ENCODE results near the gene OR4M1. TPM values are rescaled to one million over a fixed set of nuclear protein-coding genes. Genes with fewer than 3 reads are reported as not detected.

The OR4M1 gene
- total and polyA plus RNA-seq, 10 of the 15 experiments (the other 5 are each of a cell fraction or from before 2014, with no cell fraction given) = not detected

DNA sequence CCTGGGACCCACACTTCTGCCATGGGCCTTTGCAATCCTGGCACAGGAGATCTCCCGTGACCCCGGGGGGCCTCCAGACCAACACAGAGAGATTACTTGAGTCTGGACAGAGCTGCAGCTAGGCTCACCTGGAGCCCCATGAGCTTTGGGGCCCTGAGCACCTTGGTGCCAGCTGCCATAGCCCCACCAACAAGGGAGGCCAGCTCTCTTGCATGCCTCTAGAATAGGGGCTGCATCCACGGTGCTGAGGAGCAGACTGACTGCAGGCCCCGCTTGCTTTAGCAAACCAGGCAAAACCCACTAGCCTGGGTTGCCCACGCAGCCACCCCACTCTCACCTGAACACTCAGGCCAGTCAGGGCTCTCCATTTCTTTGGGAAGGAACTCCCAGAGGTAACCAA is 26.6 kb downstream of the OR4M1 start:
- no TSS peak for BruUV-seq (replicated peaks)
- CTCF ChIA-PET = no interaction called here
- TF ChIP-seq ZNF24 (IDR thresholded peaks at IDR 0.05) (no peak), TCF7 (IDR thresholded peaks at IDR 0.05; ENCODE audit: borderline replicate concordance) (no peak), EP300 (IDR thresholded peaks at IDR 0.05; ENCODE audit: borderline replicate concordance in 1 of 2, control insufficient read depth in 1 of 2, low read depth in 2 of 2, low read length in 2 of 2) (no peak), MYB (IDR thresholded peaks at IDR 0.05; ENCODE audit: borderline replicate concordance, low read depth, low read length) (no peak), ETV6 (conservative IDR thresholded peaks at IDR 0.05 in 1 of 2, IDR thresholded peaks at IDR 0.05 in 1 of 2; ENCODE audit: borderline replicate concordance in 1 of 2, low read depth in 1 of 2) (no peak), ZNF217 (IDR thresholded peaks at IDR 0.05) (no peak), SPI1 (IDR thresholded peaks at IDR 0.05; ENCODE audit: borderline replicate concordance, insufficient read depth, low read depth, low read length) (no peak), SMC3 (IDR thresholded peaks at IDR 0.05; ENCODE audit: borderline replicate concordance, low read length) (no peak), IRF4 (IDR thresholded peaks at IDR 0.05; ENCODE audit: low read depth, low read length) (no peak), NFYA (IDR thresholded peaks at IDR 0.05; ENCODE audit: borderline replicate concordance, low read depth, low read length) (no peak), GATAD2B (conservative IDR thresholded peaks at IDR 0.05; ENCODE audit: low read depth) (no peak), BCL11A (IDR thresholded peaks at IDR 0.05; ENCODE audit: low read depth, low read length) (no peak), CBFB (IDR thresholded peaks at IDR 0.05; ENCODE audit: low read depth) (no peak)
- TF ChIP-seq, protein P1, sequence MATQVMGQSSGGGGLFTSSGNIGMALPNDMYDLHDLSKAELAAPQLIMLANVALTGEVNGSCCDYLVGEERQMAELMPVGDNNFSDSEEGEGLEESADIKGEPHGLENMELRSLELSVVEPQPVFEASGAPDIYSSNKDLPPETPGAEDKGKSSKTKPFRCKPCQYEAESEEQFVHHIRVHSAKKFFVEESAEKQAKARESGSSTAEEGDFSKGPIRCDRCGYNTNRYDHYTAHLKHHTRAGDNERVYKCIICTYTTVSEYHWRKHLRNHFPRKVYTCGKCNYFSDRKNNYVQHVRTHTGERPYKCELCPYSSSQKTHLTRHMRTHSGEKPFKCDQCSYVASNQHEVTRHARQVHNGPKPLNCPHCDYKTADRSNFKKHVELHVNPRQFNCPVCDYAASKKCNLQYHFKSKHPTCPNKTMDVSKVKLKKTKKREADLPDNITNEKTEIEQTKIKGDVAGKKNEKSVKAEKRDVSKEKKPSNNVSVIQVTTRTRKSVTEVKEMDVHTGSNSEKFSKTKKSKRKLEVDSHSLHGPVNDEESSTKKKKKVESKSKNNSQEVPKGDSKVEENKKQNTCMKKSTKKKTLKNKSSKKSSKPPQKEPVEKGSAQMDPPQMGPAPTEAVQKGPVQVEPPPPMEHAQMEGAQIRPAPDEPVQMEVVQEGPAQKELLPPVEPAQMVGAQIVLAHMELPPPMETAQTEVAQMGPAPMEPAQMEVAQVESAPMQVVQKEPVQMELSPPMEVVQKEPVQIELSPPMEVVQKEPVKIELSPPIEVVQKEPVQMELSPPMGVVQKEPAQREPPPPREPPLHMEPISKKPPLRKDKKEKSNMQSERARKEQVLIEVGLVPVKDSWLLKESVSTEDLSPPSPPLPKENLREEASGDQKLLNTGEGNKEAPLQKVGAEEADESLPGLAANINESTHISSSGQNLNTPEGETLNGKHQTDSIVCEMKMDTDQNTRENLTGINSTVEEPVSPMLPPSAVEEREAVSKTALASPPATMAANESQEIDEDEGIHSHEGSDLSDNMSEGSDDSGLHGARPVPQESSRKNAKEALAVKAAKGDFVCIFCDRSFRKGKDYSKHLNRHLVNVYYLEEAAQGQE (IDR thresholded peaks at IDR 0.05; ENCODE audit: low read depth, low read length) = no peak
- TF ChIP-seq, protein P2, sequence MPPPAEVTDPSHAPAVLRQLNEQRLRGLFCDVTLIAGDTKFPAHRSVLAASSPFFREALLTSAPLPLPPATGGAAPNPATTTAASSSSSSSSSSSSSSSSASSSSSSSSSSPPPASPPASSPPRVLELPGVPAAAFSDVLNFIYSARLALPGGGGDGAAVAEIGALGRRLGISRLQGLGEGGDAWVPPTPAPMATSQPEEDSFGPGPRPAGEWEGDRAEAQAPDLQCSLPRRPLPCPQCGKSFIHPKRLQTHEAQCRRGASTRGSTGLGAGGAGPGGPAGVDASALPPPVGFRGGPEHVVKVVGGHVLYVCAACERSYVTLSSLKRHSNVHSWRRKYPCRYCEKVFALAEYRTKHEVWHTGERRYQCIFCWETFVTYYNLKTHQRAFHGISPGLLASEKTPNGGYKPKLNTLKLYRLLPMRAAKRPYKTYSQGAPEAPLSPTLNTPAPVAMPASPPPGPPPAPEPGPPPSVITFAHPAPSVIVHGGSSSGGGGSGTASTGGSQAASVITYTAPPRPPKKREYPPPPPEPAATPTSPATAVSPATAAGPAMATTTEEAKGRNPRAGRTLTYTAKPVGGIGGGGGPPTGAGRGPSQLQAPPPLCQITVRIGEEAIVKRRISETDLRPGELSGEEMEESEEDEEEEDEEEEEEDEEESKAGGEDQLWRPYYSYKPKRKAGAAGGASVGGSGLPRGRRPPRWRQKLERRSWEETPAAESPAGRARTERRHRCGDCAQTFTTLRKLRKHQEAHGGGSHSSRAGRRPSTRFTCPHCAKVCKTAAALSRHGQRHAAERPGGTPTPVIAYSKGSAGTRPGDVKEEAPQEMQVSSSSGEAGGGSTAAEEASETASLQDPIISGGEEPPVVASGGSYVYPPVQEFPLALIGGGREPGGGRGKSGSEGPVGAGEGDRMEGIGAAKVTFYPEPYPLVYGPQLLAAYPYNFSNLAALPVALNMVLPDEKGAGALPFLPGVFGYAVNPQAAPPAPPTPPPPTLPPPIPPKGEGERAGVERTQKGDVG (CRISPR knock-in tag; IDR thresholded peaks at IDR 0.05) = no peak
- TF ChIP-seq, protein P3, sequence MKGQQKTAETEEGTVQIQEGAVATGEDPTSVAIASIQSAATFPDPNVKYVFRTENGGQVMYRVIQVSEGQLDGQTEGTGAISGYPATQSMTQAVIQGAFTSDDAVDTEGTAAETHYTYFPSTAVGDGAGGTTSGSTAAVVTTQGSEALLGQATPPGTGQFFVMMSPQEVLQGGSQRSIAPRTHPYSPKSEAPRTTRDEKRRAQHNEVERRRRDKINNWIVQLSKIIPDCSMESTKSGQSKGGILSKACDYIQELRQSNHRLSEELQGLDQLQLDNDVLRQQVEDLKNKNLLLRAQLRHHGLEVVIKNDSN (IDR thresholded peaks at IDR 0.05; ENCODE audit: borderline replicate concordance, extremely low read length, insufficient read depth, low read depth, low read length) = no peak
- TF ChIP-seq, protein P4, sequence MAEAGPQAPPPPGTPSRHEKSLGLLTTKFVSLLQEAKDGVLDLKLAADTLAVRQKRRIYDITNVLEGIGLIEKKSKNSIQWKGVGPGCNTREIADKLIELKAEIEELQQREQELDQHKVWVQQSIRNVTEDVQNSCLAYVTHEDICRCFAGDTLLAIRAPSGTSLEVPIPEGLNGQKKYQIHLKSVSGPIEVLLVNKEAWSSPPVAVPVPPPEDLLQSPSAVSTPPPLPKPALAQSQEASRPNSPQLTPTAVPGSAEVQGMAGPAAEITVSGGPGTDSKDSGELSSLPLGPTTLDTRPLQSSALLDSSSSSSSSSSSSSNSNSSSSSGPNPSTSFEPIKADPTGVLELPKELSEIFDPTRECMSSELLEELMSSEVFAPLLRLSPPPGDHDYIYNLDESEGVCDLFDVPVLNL (IDR thresholded peaks at IDR 0.05; ENCODE audit: low read depth, low read length) = no peak

More for the DNA sequence above, 26.6 kb downstream of the OR4M1 start:
- no peak overlapping the region for H3K4me2 ChIP-seq (ENCODE audit: control insufficient read depth, insufficient read depth)
- DNase-seq (ENCODE audit: low read depth, low spot score) (no peak), FAIRE-seq (no peak), ATAC-seq (no peak)
- no peaks in the 10 kb centered on the region for H3K79me2 ChIP-seq (ENCODE audit: control insufficient read depth, insufficient read depth, low read length)
- no peaks in the 10 kb centered on the region; the same call in 2 of the 3 replicates for H3K9me3 ChIP-seq (replicated peaks; ENCODE audit: control insufficient read depth, insufficient read depth, low read length)
- in situ Hi-C loops (cut with MboI) (no loop called here), intact Hi-C loops (cut with micrococcal nuclease; ENCODE audit: unreplicated experiment) (no loop called here)
- H3K9ac ChIP-seq (ENCODE audit: control insufficient read depth, insufficient read depth, low read length) = no peak overlapping the region
- no peaks in the 10 kb centered on the region for H3K4me1 ChIP-seq (ENCODE audit: control insufficient read depth, insufficient read depth, low read length)
- RAD21 ChIA-PET (ENCODE audit: unreplicated experiment) = no interaction called here
- no peaks in the 10 kb centered on the region for H3K27me3 ChIP-seq (replicated peaks in 1 of 2; ENCODE audit: control insufficient read depth in 2 of 2, insufficient read depth in 2 of 2, low read length in 1 of 2)
- H2AFZ ChIP-seq (ENCODE audit: control insufficient read depth, low read depth, low read length) = no peak overlapping the region
- H3K27ac ChIP-seq (ENCODE audit: control insufficient read depth, insufficient read depth) = no peak overlapping the region
- H3K36me3 ChIP-seq (ENCODE audit: control insufficient read depth in 2 of 2, insufficient read depth in 2 of 2, low read length in 1 of 2) = no peaks in the 10 kb centered on the region
- WGBS (ENCODE audit: insufficient coverage, insufficient replicate concordance, low lambda C conversion rate, missing lambda C conversion rate) = 49% methylated on average over 5 of the region's 5 CpGs
- H3K4me3 ChIP-seq = no peak overlapping the region
- POLR2A ChIA-PET = no interaction called here
- SMC1A ChIA-PET (ENCODE audit: uncharacterized antibody, unreplicated experiment) = no interaction called here
- no peaks in the 10 kb centered on the region for H4K20me1 ChIP-seq (ENCODE audit: control insufficient read depth, insufficient read depth)
